Activated T-cell treated with anti-CD3 and anti-CD28 coated beads, Interleukin-2, amount 50 U/mL, for 72 hours (primary cell): Measurements from ENCODE around the gene CALHM3. TPM values are rescaled to one million over a fixed set of nuclear protein-coding genes. Genes with fewer than 3 reads are reported as not detected.
"Not testable (repeated sequence)": the region's sequence is repeated elsewhere in the genome, so short reads cannot be mapped to it uniquely, and the experiment has no call there.

Source experiments
- ATAC-seq, 2 donors: fragments of 150-1000 bp; cut with Tn5 transposase; replicated peaks in 1 of 2; 2 replicates each; pipeline ENCODE4 v1.10.0; 2021; ENCODE audit warnings: moderate library complexity in 2 of 2, mild to moderate bottlenecking in 1 of 2
- DNase-seq, 2 donors: peaks; one replicate each; pipeline ENCODE4 v3.0.0; 2021 to 2022; ENCODE audit warnings: mixed read lengths in 1 of 2
- H3K27ac Mint-ChIP-seq: one replicate; pipeline ENCODE4 v1.8.0; 2022; ENCODE audit warnings: mild to moderate bottlenecking, moderate library complexity, mixed read lengths
- H3K27me3 Mint-ChIP-seq: one replicate; pipeline ENCODE4 v1.8.0; 2022; ENCODE audit warnings: low read depth, mixed read lengths
- H3K36me3 Mint-ChIP-seq, 2 donors: one replicate each; pipeline ENCODE4 v1.8.0; 2022; ENCODE audit warnings: mixed read lengths in 2 of 2, mild to moderate bottlenecking in 1 of 2; ENCODE audit not compliant: insufficient read depth in 2 of 2
- H3K4me1 Mint-ChIP-seq: one replicate; pipeline ENCODE4 v1.8.0; 2022; ENCODE audit warnings: low read depth, mixed read lengths
- H3K4me3 Mint-ChIP-seq, 2 donors: one replicate each; pipeline ENCODE4 v1.8.0; 2022; ENCODE audit warnings: mild to moderate bottlenecking in 2 of 2, mixed read lengths in 2 of 2, moderate library complexity in 2 of 2
- H3K9me3 Mint-ChIP-seq, 2 donors: one replicate each; pipeline ENCODE4 v1.8.0; 2022; ENCODE audit warnings: mixed read lengths in 2 of 2
- total RNA-seq, 2 donors: library from RNA; stranded (reverse); gene quantifications; one replicate each; pipeline ENCODE4 v1.2.3, GENCODE V29; 2022

Gene CALHM3, protein sequence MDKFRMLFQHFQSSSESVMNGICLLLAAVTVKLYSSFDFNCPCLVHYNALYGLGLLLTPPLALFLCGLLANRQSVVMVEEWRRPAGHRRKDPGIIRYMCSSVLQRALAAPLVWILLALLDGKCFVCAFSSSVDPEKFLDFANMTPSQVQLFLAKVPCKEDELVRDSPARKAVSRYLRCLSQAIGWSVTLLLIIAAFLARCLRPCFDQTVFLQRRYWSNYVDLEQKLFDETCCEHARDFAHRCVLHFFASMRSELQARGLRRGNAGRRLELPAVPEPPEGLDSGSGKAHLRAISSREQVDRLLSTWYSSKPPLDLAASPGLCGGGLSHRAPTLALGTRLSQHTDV
- not detected for total RNA-seq

DNA sequence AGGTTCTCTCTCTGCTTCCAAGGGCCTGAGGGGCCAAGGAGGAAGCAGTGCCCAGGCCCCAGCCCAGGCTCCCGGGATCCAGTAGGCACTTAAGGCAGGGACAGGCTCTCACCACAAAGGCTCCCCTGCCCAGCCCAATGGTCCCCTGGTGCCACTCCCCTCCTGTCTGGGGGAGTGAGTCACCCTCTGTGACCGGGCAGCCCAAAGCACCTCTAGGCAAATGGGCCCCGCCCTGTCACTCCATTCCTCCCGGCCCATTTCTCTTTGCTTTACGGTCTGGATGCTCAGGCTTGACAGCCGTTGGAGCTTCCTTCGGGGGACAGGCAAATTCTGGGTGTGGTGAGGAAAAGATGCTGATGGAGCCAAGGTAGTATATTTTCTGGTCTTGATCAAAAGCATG lies at the start of gene CALHM3:
CALHM3 (minus strand) TSS at position 106 of the 400 bp plus-strand sequence. CDS start 208 bp downstream, outside the sequence.
- Mint-ChIP-seq H3K27ac (no peak within 1 kb of the TSS), H3K4me3 (no peak within 1 kb of the TSS), H3K27me3 (no peaks in the 10 kb centered on the region), H3K9me3 (no peaks in the 10 kb centered on the region), H3K4me1 (peaks cover 9% of the 10 kb centered on the region), H3K36me3 (no peaks in the 10 kb centered on the region)
- no peak for DNase-seq
- no peak for ATAC-seq

DNA sequence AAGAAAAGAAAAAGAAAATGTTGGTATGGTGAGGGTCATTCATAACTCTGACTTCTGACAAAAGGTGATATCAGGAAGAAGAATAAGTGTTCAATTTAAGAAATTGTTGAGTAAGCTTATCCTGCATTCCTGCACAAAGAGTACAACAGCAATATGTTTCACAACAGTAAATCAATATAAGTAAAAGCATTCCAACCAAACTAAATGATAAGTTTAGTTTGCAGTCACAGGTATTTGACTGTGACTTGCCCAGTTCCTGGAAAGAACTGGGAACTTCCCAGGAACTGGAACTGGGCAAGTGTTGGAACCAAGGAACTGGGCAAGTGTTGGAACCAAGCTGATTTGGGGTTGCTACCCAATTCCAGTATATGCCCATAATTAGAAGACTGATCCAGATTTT lies 49.5 kb upstream of the CALHM3 start:
- Mint-ChIP-seq H3K36me3 (peaks cover 5 to 8% of the 10 kb centered on the region in 2 donors), H3K9me3 (peaks cover 0 to 16% of the 10 kb centered on the region in 2 donors)

DNA sequence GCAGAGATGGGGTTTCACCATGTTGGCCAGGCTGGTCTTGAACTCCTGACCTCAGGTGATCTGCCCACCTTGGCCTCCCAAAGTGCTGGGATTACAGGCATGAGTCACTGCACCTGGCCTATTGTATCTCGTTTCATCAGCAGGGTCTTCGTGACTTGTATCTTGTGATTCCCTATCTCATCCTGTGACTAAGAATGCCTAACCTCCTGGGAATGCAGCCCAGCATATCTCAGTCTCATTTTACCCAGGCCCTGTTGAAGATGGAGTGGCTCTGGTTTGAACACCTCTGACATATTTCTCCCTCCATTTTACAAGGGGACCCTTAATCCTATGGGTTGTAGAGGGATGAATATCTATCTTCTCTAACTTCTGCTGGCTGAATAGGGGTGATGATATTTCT lies 48.4 kb upstream of the CALHM3 start:
- H3K27ac Mint-ChIP-seq, H3K4me3 Mint-ChIP-seq, H3K36me3 Mint-ChIP-seq, ATAC-seq, DNase-seq, H3K4me1 Mint-ChIP-seq: not testable (repeated sequence)
- Mint-ChIP-seq H3K9me3 (peaks cover 0 to 12% of the 10 kb centered on the region in 2 donors), H3K27me3 (peaks cover 44% of the 10 kb centered on the region)

More for the DNA sequence above, 49.5 kb upstream of the CALHM3 start:
- Mint-ChIP-seq H3K4me3 (no peak overlapping the region), H3K4me1 (no peaks in the 10 kb centered on the region), H3K27ac (no peak overlapping the region), H3K27me3 (peaks cover 51% of the 10 kb centered on the region)
- ATAC-seq (no peak), DNase-seq (no peak)

DNA sequence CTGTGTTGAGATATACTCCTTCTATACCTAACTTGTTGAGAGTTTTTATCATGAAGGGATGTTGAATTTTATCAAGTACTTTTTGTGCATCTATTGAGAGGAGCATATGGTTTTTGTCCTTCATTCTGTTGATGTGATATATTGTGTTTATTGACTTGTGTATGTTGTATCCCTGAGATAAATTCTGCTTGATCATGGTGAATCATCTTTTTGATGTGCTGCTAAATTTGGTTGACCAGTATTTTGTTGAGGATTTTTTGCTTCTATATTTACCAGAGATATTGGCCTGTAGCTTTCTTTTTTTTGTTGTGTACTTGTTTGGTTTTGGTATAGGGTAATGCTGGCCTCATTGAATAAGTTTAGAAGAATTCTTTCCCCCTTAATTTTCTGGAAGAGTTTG lies 46.9 kb upstream of the CALHM3 start:
- H3K27ac Mint-ChIP-seq, result no peak overlapping the region
- H3K27me3 Mint-ChIP-seq, result peaks cover 38% of the 10 kb centered on the region
- H3K9me3 Mint-ChIP-seq, result peaks cover 0 to 8% of the 10 kb centered on the region in 2 donors
- H3K36me3 Mint-ChIP-seq, result peaks cover 5 to 6% of the 10 kb centered on the region in 2 donors
- no peak for DNase-seq
- H3K4me1 Mint-ChIP-seq, result no peaks in the 10 kb centered on the region
- ATAC-seq, result no peak
- no peak overlapping the region for H3K4me3 Mint-ChIP-seq

DNA sequence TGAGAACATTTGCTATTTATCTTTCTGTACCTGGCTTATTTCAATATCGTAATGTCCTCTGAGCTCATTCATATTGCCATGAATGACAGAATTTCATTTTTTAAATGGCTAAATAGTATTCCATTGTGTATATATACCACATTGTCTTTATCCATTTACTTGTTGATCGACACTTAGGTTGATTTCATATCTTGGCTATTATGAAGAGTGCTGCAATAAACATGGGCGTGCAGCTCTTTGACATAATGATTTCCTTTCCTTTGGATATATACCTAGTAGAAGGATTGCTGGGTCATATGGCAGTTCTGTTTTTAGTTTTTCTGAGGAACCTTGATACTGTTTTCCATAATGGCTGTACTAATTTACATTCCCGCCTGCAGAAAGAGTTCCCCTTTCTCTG lies 44.6 kb upstream of the CALHM3 start:
- H3K27ac Mint-ChIP-seq, result no peak overlapping the region
- no peaks in the 10 kb centered on the region for H3K4me1 Mint-ChIP-seq
- DNase-seq, result no peak
- H3K4me3 Mint-ChIP-seq, result no peak overlapping the region
- H3K9me3 Mint-ChIP-seq, result peaks cover 0 to 5% of the 10 kb centered on the region in 2 donors
- H3K36me3 Mint-ChIP-seq, result peaks cover 1 to 5% of the 10 kb centered on the region in 2 donors
- no peak for ATAC-seq
- peaks cover 41% of the 10 kb centered on the region for H3K27me3 Mint-ChIP-seq

DNA sequence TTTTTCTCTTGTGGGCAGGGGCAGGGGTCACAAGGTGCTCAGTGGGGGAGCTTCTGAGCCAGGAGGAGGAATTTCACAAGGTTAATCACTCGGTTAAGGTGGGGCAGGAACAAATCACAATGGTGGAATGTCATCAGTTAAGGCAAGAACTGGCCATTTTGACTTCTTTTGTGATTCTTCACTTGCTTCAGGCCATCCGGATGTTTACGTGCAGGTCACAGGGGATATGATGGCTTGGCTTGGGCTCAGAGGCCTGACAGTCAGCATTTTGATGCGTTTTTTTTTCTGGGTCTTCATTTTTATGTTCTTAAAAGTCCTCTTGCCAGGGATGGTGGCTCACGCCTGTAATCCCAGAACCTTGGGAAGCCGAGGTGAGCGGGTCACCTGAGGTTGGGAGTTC lies 43.0 kb upstream of the CALHM3 start:
- ATAC-seq, H3K4me3 Mint-ChIP-seq, H3K9me3 Mint-ChIP-seq, H3K27ac Mint-ChIP-seq, H3K36me3 Mint-ChIP-seq, DNase-seq: not testable (repeated sequence)
- peaks cover 13% of the 10 kb centered on the region for H3K4me1 Mint-ChIP-seq
- H3K27me3 Mint-ChIP-seq, result peaks cover 41% of the 10 kb centered on the region

DNA sequence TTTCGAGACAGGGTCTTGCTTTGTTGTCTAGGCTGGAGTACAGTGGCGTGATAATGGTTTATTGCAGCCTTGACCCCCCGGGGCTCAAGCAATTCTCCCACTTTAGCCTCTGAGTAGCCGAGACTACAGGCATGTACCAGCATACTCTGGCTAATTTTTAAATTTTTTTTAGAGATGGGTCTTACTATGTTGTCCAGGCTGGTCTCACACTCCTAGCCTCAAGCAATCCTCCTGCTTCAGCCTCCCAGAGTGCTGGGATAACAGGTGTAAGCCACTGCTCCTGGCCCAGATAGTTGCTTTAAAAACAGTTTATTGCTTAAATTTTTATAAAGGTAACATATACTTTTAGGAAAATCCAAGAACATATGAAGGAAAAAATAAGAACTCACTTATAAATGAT lies 40.8 kb upstream of the CALHM3 start:
- peaks cover 22% of the 10 kb centered on the region for H3K27me3 Mint-ChIP-seq
- no peaks in the 10 kb centered on the region for H3K36me3 Mint-ChIP-seq
- no peak overlapping the region for H3K27ac Mint-ChIP-seq
- peaks cover 24% of the 10 kb centered on the region for H3K4me1 Mint-ChIP-seq
- peaks cover 0 to 2% of the 10 kb centered on the region in 2 donors for H3K9me3 Mint-ChIP-seq
- DNase-seq, result no peak
- H3K4me3 Mint-ChIP-seq, result no peak overlapping the region
- no peak for ATAC-seq

DNA sequence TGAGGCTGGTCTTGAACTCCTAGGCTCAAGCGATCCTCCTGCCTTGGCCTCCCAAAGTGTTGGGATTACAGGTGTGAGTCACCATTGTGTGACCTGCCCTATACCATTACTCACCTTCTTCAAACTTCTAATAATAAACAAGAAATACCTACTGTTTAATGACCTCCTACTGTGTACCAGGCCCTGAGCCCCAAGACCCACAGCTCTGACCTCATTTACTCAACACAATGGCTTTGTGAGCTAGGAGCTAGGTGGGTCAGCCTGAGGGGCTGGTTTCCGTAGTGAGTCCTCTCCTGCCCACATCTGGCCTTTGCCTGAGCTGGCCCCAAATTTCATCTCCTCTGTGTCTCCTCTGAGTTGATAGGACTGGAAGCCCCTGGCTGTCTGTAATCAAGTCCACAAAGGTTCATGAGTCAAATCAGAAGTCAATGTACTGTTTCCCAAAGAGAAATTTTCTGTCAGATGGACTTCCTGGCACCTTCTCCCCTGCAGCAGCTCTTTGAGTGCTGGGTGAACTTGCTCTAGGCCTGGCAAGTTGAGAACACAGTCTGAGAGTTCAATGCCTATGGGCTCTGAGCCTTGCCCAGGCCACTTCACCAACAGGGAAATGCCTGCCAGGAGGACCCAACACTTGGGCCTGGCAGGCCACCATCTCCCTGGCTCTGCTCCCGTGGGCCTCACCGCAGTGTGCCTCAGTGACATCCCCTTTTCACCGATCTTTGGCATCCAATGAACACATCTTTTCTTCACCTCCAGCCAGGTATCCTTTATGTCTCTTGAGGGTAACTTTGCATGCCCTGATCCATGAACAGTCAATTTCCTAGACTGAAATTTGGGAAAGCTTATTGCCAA lies 38.4 kb upstream of the CALHM3 start:
- H3K27me3 Mint-ChIP-seq, result peaks cover 8% of the 10 kb centered on the region
- H3K4me3 Mint-ChIP-seq, result no peak overlapping the region
- H3K9me3 Mint-ChIP-seq, result no peaks in the 10 kb centered on the region
- peaks cover 24% of the 10 kb centered on the region for H3K4me1 Mint-ChIP-seq
- peak; percentile 18 to 23 for ATAC-seq
- DNase-seq, result no peak
- no peak overlapping the region for H3K27ac Mint-ChIP-seq
- H3K36me3 Mint-ChIP-seq, result no peaks in the 10 kb centered on the region

DNA sequence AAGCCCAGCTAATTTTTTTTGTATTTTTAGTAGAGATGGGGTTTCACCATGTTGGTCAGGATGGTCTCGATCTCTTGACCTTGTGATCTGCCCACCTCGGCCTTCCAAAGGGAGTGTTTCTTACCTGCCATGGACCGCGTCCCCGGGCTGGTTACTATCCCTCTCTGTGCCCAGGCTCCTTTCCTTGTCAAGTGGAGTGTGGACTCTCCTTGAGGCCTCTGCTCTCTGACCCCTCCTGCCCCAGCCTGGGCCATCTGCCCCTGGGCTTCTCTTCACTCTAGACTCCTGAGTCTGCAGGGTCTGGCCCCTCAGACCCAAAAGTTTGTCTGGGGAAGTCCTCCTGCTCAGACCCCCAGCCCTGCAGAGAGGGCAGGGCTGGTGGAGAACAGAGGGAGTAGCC lies 35.2 kb upstream of the CALHM3 start:
- ATAC-seq, result no peak
- no peak overlapping the region for H3K27ac Mint-ChIP-seq
- H3K36me3 Mint-ChIP-seq, result no peaks in the 10 kb centered on the region
- no peak overlapping the region for H3K4me3 Mint-ChIP-seq
- peaks cover 24% of the 10 kb centered on the region for H3K4me1 Mint-ChIP-seq
- no peak for DNase-seq
- H3K27me3 Mint-ChIP-seq, result peaks cover 18% of the 10 kb centered on the region
- no peaks in the 10 kb centered on the region for H3K9me3 Mint-ChIP-seq

DNA sequence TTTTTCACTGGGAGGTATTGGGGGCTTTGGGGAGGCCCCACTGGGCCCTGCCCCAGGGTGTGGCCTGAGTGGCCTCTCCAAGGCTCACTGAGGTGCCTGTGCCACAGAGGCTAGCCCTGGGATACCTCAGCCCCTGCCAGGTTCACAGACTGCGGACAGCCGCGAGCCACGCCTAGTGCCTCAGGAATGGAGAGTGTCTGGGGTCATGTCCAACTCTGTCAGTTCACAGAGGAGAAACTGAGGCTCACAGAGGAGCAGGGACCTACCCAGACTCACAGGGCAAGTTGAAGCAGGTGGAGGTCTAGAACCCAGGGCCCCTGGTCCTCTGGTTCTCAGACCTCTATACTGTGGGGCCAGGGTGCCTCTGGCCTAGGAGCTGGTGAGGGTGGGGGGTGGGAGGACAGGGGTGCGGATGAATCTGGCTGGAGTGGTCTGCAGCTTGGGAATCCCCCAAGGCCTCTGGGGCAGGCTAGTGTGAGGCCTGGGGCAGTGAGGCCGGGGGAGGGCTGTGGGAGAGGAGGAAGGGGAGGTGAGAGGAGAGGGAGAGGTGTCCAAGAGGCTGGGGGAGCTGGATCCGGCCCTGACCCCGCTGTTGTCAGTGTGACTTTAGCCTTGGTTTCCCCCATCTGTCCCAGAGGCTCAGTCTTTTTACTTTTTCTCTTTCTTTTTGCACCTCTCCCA lies 34.5 kb upstream of the CALHM3 start:
- Mint-ChIP-seq H3K27ac (no peak overlapping the region), H3K4me1 (peaks cover 24% of the 10 kb centered on the region), H3K9me3 (no peaks in the 10 kb centered on the region), H3K27me3 (peaks cover 18% of the 10 kb centered on the region), H3K4me3 (no peak overlapping the region), H3K36me3 (no peaks in the 10 kb centered on the region)
- DNase-seq (no peak), ATAC-seq (no peak)

DNA sequence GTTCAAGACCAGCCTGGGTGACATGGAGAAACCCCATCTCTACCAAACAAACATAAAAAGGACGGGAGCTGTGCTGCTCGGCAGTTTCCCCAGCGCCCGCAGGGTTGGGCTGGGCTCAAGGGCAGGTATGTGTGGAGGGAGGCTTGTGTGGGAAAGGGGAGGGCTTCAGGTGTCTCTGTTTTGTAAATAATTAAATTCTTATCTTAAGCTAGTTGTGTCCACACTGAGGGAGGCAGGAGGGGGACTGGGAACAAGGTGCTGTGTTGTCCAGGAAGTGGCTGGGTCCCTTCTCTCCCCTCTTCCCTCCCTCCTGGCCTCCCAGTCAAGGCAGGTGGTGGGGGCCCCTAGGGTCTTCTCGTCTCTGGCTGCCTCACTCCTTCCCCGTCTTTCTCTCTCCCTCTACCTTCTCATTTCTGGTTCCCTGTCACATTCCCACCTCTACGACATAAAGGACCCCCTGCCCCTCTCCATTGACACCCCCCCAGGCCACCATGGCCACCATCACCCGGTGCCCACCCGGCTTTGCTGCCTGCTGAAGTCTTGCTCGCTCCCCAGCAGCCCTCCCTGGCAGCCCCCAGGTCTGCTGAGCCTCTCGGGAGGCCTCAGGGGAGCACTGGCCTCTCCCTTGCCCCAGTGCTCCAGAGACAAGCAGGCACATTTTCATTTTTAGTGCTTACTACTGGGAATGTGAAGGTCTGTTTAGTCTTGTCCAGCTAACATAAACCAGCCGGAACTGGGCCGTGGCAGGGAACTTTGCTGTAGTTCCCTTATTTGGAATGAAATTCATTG lies 33.7 kb upstream of the CALHM3 start:
- Mint-ChIP-seq H3K36me3 (no peaks in the 10 kb centered on the region), H3K27me3 (peaks cover 21% of the 10 kb centered on the region), H3K4me1 (peaks cover 19% of the 10 kb centered on the region), H3K27ac (no peak overlapping the region), H3K4me3 (no peak overlapping the region), H3K9me3 (no peaks in the 10 kb centered on the region)
- ATAC-seq (no peak), DNase-seq (no peak)

DNA sequence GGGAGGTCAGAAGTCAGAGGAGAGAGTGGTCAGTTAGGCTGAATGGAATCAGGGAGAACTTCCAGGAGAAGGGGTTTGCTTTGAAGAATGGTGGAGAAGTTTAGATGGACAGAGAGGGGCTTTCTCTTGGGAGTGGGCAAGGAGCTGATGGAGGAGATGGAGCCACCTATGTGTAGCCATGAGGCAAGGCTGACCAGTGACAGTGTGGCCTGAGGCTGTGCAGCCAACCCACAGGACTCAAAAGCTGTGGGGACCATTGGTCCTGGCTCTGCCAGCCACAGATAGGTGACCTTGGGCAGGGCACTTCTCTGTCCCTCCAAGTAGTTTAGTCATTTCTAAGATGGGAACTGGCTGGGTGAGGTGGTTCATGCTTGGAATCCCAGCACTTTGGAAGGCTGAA lies 33.1 kb upstream of the CALHM3 start:
- Mint-ChIP-seq H3K27ac (no peak overlapping the region), H3K36me3 (no peaks in the 10 kb centered on the region), H3K27me3 (peaks cover 27% of the 10 kb centered on the region), H3K9me3 (no peaks in the 10 kb centered on the region), H3K4me1 (peaks cover 13% of the 10 kb centered on the region), H3K4me3 (no peak overlapping the region)
- DNase-seq (no peak), ATAC-seq (no peak)
